ENCODE measurements around the gene TOMM6. TPM values are rescaled to one million over a fixed set of nuclear protein-coding genes. Genes with fewer than 3 reads are reported as not detected.

The TOMM6 gene
- total and polyA plus RNA-seq, 2 donors from 2014 or later, result 150 to 479 TPM

- Histone ChIP-seq H3K4me3 (ENCODE audit: low read length in 3 of 3) (no peak overlapping the region), H3K27me3 (ENCODE audit: control insufficient read depth, insufficient read depth, low read length) (no peaks in the 10 kb centered on the region), H3K9ac (ENCODE audit: low read length in 3 of 3) (no peak overlapping the region), H3K4me1 (ENCODE audit: control insufficient read depth in 2 of 3, insufficient read depth in 2 of 3, low read depth in 1 of 3, low read length in 3 of 3) (peaks cover 0 to 3% (median 3%) of the 10 kb centered on the region in 3 donors), H3K27ac (ENCODE audit: low read depth in 2 of 2, low read length in 2 of 2) (no peak overlapping the region), H3K9me3 (ENCODE audit: control insufficient read depth in 2 of 3, insufficient read depth in 1 of 3, low read length in 3 of 3) (no peaks in the 10 kb centered on the region), H3K36me3 (ENCODE audit: control insufficient read depth in 2 of 3, insufficient read depth in 3 of 3, low read length in 3 of 3) (peaks cover 0 to 7% (median 0%) of the 10 kb centered on the region in 3 donors)
- intact Hi-C loops (cut with DNase I), result no loop called here
- peak in 3 of 5 donors; percentile 59 to 82 (median 72) for DNase-seq
- TF ChIP-seq CTCF (IDR thresholded peaks at IDR 0.05; ENCODE audit: borderline replicate concordance, extremely low read depth, insufficient read depth), result no peak
- FAIRE-seq, result no peak
These were observed 11.5 kb downstream of the TOMM6 start for GRCh38 chr6:41798901-41799558.

GRCh38 chr6:41799559-41799911 lies 12.0 kb downstream of the TOMM6 start:
- H3K36me3 ChIP-seq (ENCODE audit: control insufficient read depth in 2 of 3, insufficient read depth in 3 of 3, low read length in 3 of 3), result peaks cover 0 to 7% (median 0%) of the 10 kb centered on the region in 3 donors
- no peak for FAIRE-seq
- no peak for TF ChIP-seq CTCF (IDR thresholded peaks at IDR 0.05; ENCODE audit: borderline replicate concordance, extremely low read depth, insufficient read depth)

DNA sequence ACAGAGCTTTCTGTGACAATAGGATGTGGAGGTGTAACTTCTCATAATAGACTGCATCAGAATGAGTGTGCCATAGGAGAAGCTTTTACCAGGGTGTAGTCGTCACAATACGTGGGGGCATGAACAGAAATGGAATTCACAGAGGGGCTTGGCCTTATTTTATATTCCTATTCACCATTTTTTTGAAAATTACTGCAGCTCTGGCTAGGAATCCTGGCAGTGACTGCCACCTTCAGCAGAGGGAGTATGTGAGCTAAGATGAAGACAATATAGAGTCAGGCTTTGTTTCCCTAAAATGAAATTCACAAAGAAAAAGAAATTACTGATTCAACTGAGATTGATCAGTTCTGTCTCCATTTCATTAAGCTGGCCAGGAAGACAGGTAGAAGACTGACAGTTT lies 13.9 kb downstream of the TOMM6 start:
- Histone ChIP-seq H3K4me1 (ENCODE audit: control insufficient read depth in 2 of 3, insufficient read depth in 2 of 3, low read depth in 1 of 3, low read length in 3 of 3) (peaks cover 0 to 3% (median 3%) of the 10 kb centered on the region in 3 donors), H3K27ac (ENCODE audit: low read depth in 2 of 2, low read length in 2 of 2) (no peak overlapping the region), H3K4me3 (ENCODE audit: low read length in 3 of 3) (no peak overlapping the region), H3K9ac (ENCODE audit: low read length in 3 of 3) (no peak overlapping the region), H3K27me3 (ENCODE audit: control insufficient read depth, insufficient read depth, low read length) (no peaks in the 10 kb centered on the region), H3K36me3 (ENCODE audit: control insufficient read depth in 2 of 3, insufficient read depth in 3 of 3, low read length in 3 of 3) (peaks cover 0 to 3% (median 0%) of the 10 kb centered on the region in 3 donors), H3K9me3 (ENCODE audit: control insufficient read depth in 2 of 3, insufficient read depth in 1 of 3, low read length in 3 of 3) (no peaks in the 10 kb centered on the region)
- intact Hi-C loops (cut with DNase I), result no loop called here
- FAIRE-seq (no peak), DNase-seq (peak in 1 of 5 donors; percentile 19)
- TF ChIP-seq CTCF (IDR thresholded peaks at IDR 0.05; ENCODE audit: borderline replicate concordance, extremely low read depth, insufficient read depth), result peak; percentile 11

More at GRCh38 chr6:41799559-41799911, 12.0 kb downstream of the TOMM6 start:
- Histone ChIP-seq H3K27me3 (ENCODE audit: control insufficient read depth, insufficient read depth, low read length) (no peaks in the 10 kb centered on the region), H3K4me3 (ENCODE audit: low read length in 3 of 3) (no peak overlapping the region), H3K4me1 (ENCODE audit: control insufficient read depth in 2 of 3, insufficient read depth in 2 of 3, low read depth in 1 of 3, low read length in 3 of 3) (peaks cover 0 to 3% (median 3%) of the 10 kb centered on the region in 3 donors), H3K27ac (ENCODE audit: low read depth in 2 of 2, low read length in 2 of 2) (no peak overlapping the region), H3K9ac (ENCODE audit: low read length in 3 of 3) (peak overlapping the region in 1 of 3 donors; percentile 8), H3K9me3 (ENCODE audit: control insufficient read depth in 2 of 3, insufficient read depth in 1 of 3, low read length in 3 of 3) (no peaks in the 10 kb centered on the region)
- peak in 2 of 5 donors; percentile 26 to 52 for DNase-seq
- intact Hi-C loops (cut with DNase I), result no loop called here
